ENCODE measurements around the gene LBX2. TPM values are rescaled to one million over a fixed set of nuclear protein-coding genes. Genes with fewer than 3 reads are reported as not detected.

LBX2 gene
- total RNA-seq, 4 donors from 2014 or later, result 1.2 TPM; not detected in 3

DNA sequence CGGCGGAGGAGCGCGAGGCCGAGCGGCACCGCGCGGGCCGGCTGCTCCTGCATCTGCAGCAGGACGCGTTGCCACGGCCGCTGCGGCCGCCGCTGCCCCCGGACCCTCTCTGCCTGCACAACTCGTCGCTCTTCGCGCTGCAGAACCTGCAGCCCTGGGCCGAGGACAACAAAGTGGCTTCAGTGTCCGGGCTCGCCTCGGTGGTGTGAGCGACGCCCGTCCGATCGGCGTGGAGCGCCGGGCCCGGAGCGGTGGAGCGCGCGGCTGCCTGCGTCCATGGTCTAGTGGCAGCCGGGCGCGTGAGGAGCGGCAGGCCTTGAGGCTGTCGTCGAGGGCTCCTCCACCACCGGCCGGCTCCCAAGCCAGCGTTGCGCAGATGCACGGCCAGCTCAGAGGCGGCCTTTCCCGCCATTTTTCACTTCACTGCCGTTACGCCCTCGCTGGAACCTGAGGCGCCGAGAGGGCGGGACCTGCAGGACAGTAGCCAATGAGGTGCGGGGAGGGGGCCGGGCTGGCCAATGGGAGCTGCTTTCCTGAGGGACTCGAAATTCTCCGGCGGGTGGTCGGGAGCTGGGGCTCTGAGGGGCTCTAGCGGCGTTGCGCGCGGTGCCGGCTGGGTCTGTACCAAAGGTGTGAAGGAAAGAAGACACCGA is 16.7 kb upstream of the LBX2 start:
- 9% methylated on average over 61 of the region's 72 CpGs for WGBS
- Histone ChIP-seq H3K27me3 (peaks cover 99% of the 10 kb centered on the region), H3K36me3 (no peaks in the 10 kb centered on the region), H3K9me3 (no peaks in the 10 kb centered on the region), H3K27ac (no peak overlapping the region), H3K4me3 (peak overlapping the region; percentile 45), H3K4me1 (peaks cover 37% of the 10 kb centered on the region)
- DNase-seq (ENCODE audit: low spot score in 2 of 2), result peak in 1 of 2 donors; percentile 75
- TF ChIP-seq, protein P1, sequence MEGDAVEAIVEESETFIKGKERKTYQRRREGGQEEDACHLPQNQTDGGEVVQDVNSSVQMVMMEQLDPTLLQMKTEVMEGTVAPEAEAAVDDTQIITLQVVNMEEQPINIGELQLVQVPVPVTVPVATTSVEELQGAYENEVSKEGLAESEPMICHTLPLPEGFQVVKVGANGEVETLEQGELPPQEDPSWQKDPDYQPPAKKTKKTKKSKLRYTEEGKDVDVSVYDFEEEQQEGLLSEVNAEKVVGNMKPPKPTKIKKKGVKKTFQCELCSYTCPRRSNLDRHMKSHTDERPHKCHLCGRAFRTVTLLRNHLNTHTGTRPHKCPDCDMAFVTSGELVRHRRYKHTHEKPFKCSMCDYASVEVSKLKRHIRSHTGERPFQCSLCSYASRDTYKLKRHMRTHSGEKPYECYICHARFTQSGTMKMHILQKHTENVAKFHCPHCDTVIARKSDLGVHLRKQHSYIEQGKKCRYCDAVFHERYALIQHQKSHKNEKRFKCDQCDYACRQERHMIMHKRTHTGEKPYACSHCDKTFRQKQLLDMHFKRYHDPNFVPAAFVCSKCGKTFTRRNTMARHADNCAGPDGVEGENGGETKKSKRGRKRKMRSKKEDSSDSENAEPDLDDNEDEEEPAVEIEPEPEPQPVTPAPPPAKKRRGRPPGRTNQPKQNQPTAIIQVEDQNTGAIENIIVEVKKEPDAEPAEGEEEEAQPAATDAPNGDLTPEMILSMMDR (IDR thresholded peaks at IDR 0.05), result no peak
- no peak for TF ChIP-seq EP300 (IDR thresholded peaks at IDR 0.05)
- TF ChIP-seq POLR2AphosphoS5 (IDR thresholded peaks at IDR 0.05), result no peak
- TF ChIP-seq POLR2A (IDR thresholded peaks at IDR 0.05), result no peak

DNA sequence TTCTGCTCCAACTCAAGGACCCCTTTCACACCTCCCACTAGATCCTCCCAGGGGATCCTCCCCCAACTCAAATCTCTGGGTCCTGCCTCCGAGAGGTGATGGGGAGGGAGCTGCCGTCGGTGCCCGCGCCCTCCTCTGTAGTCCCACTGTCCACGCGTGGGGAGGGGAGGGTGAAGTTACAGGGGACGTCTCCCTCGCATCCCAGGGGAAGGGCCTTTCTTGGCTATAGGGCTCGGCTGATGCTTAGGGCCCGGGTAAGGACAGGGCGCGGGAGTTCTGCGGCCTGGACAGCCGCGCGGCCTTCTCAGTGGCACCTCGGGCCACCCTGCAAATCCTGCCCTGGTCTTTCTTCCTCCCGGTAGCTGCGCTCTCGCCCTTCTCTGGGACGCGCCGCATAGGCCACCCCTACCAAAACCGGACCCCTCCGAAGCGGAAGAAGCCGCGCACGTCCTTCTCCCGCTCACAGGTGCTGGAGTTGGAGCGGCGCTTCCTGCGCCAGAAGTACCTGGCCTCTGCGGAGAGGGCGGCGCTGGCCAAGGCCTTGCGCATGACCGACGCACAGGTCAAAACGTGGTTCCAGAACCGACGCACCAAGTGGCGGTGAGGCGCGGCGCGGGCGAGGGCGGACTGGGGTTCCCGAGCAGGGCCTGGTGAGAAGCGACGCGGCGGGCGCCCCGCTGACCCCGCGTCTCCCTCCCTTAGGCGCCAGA is 16.0 kb upstream of the LBX2 start:
- WGBS, result 16% methylated on average over 17 of the region's 60 CpGs
- Histone ChIP-seq H3K4me1 (peaks cover 37% of the 10 kb centered on the region), H3K27me3 (peaks cover 100% of the 10 kb centered on the region), H3K9me3 (no peaks in the 10 kb centered on the region), H3K36me3 (no peaks in the 10 kb centered on the region), H3K27ac (no peak overlapping the region), H3K4me3 (peak overlapping the region; percentile 45)
- DNase-seq (ENCODE audit: low spot score in 2 of 2), result no peak
- TF ChIP-seq, protein P1 (IDR thresholded peaks at IDR 0.05), result no peak
- TF ChIP-seq POLR2AphosphoS5 (IDR thresholded peaks at IDR 0.05), result no peak
- TF ChIP-seq EP300 (IDR thresholded peaks at IDR 0.05), result no peak
- no peak for TF ChIP-seq POLR2A (IDR thresholded peaks at IDR 0.05)

DNA sequence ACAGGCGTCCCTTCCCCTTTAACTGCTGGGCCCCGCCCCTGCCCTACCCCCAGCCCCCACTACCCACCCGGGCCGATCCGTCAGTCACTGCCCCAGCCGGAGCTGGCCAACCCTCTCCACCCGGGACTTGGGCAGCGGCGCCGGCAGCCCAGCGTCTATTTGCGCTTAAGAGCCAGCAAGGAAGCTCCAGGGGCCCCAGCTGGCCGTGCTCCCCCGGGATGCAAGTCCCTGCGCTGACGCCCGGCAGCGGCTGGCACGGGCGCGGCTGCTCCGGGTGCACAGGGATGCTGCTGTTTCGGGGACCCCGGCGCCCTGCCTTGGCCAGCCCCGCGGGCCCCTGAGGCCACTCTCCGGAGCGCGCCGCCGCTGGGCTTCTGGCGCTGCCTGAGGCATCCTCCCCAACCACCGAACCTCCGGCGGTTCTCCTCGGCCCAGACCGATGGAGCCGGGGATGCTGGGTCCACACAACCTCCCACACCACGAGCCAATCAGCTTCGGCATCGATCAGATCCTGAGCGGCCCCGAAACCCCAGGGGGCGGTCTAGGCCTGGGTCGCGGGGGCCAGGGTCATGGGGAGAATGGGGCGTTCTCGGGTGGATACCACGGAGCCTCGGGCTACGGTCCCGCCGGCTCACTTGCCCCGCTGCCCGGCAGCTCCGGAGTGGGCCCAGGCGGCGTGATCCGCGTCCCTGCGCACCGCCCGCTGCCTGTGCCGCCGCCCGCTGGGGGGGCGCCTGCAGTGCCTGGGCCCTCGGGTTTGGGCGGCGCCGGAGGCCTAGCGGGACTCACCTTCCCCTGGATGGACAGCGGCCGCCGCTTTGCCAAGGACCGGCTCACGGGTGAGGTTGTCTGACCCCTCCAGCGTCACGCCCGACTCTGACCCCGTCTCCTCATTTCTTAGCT is 15.2 kb upstream of the LBX2 start, which contains the start of gene TLX2:
Gene TLX2, plus strand, starts transcription at position 83 of the 903 bp plus-strand sequence. Its CDS starts 357 bp downstream, at position 440.
- no peak for TF ChIP-seq POLR2AphosphoS5 (IDR thresholded peaks at IDR 0.05)
- TF ChIP-seq, protein P1 (IDR thresholded peaks at IDR 0.05), result no peak
- no peak for TF ChIP-seq POLR2A (IDR thresholded peaks at IDR 0.05)
- TF ChIP-seq EP300 (IDR thresholded peaks at IDR 0.05), result no peak
- H3K27me3 ChIP-seq, result peaks cover 100% of the 10 kb centered on the region
- DNase-seq (ENCODE audit: low spot score in 2 of 2), result no peak
- H3K4me3 ChIP-seq, result peak within 1 kb of the TSS; percentile 27
- H3K36me3 ChIP-seq, result no peaks in the 10 kb centered on the region
- 0% methylated on average over 17 of the region's 82 CpGs for WGBS
- H3K9me3 ChIP-seq, result no peaks in the 10 kb centered on the region
- H3K27ac ChIP-seq, result no peak within 1 kb of the TSS
- peaks cover 37% of the 10 kb centered on the region for H3K4me1 ChIP-seq

DNA sequence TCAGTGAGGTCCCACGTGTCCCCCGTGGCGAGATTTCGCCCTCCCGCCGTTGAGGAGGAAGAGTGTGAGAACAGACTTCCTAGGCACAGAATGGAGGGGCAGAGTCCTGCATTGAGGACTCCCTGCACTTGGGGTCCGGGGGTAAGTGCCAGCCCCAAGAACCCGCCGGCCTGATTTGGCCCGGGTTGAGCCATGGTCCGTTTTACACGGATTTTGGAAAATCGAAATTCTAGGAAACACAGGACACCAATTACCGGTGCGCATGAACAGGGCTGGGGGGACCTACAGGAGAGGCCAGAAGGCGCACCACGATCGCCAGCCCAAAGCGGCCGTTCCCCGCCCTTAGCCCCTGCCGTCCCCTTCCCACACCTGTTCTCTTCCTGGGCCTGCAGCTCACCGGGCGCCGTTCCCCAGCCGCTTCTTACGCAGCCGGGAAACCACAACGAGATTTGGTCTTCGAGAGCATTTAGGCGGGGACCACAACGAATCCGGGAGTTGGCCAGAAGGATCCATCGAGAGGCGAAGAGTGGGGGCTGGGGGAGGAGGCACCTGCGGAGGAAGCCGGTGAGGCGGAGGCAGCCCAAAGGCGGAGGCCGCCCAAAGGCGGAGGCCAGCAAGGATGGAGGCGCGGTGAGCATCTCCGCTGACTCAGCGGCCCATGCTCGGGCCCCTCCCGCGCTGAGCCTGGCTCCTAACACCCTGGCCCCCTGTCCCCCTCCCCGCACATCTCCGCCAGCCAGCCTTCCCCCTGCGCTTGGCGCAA is 14.4 kb upstream of the LBX2 start:
- no peak for DNase-seq (ENCODE audit: low spot score in 2 of 2)
- TF ChIP-seq POLR2AphosphoS5 (IDR thresholded peaks at IDR 0.05), result peak in 1 of 3 donors; percentile 83
- TF ChIP-seq POLR2A (IDR thresholded peaks at IDR 0.05), result no peak
- TF ChIP-seq, protein P1 (IDR thresholded peaks at IDR 0.05), result no peak
- TF ChIP-seq EP300 (IDR thresholded peaks at IDR 0.05), result no peak
- peaks cover 37% of the 10 kb centered on the region for H3K4me1 ChIP-seq
- no peaks in the 10 kb centered on the region for H3K36me3 ChIP-seq
- peaks cover 97% of the 10 kb centered on the region for H3K27me3 ChIP-seq
- H3K4me3 ChIP-seq, result peak overlapping the region; percentile 27
- H3K27ac ChIP-seq, result no peak overlapping the region
- WGBS, result 11% methylated on average over 20 of the region's 52 CpGs
- no peaks in the 10 kb centered on the region for H3K9me3 ChIP-seq
